KBM-7 (cell line): ENCODE results near the gene TGM3.

Experiments
- DNase-seq: peaks from one replicate; pipeline ENCODE4 v3.0.0-alpha.2; 2015
- in situ Hi-C: fragments of 300-500 bp; cut with MboI; formaldehyde crosslinking; loops from 2 replicates; pipeline ENCODE4 v1.14.3; 2020; ENCODE audit warnings: low sequenced_read_pairs, low pct_unique_long_range_greater_than_20kb, mixed read lengths

Gene TGM3

GRCh38 chr20:2282181-2282580, 13.6 kb upstream of the TGM3 start:
- no peak for DNase-seq
- in situ Hi-C loops = no loop called here

GRCh38 chr20:2283706-2284423, 11.9 kb upstream of the TGM3 start:
- in situ Hi-C loops = no loop called here
- DNase-seq = no peak

- in situ Hi-C loops = no loop called here
- no peak for DNase-seq
These were observed 10.6 kb upstream of the TGM3 start for GRCh38 chr20:2285193-2285592.

- DNase-seq = no peak
- in situ Hi-C loops = no loop called here
These were observed 10.2 kb upstream of the TGM3 start for GRCh38 chr20:2285613-2286012.

GRCh38 chr20:2287504-2287903, 8.3 kb upstream of the TGM3 start:
- DNase-seq = no peak
- in situ Hi-C loops = no loop called here

GRCh38 chr20:2289475-2289874, 6.3 kb upstream of the TGM3 start:
- in situ Hi-C loops = no loop called here
- peak; percentile 70 for DNase-seq

- in situ Hi-C loops = no loop called here
- no peak for DNase-seq
These were observed 5.3 kb upstream of the TGM3 start for GRCh38 chr20:2290486-2290885.

GRCh38 chr20:2292416-2293110, 3.2 kb upstream of the TGM3 start:
- in situ Hi-C loops = no loop called here
- DNase-seq = no peak

- no peak for DNase-seq
- in situ Hi-C loops = no loop called here
These were observed 2.3 kb upstream of the TGM3 start for GRCh38 chr20:2293486-2293885.

- in situ Hi-C loops = no loop called here
- no peak for DNase-seq
These were observed 1.8 kb upstream of the TGM3 start for GRCh38 chr20:2293971-2294370.

- in situ Hi-C loops = no loop called here
- DNase-seq = no peak
These were observed 515 bp upstream of the TGM3 start for GRCh38 chr20:2295286-2295685.

GRCh38 chr20:2296524-2297356, 939 bp downstream of the TGM3 start:
- in situ Hi-C loops = no loop called here
- no peak for DNase-seq

- in situ Hi-C loops = no loop called here
- DNase-seq = no peak
These were observed 1.5 kb downstream of the TGM3 start for GRCh38 chr20:2297357-2297728.

GRCh38 chr20:2298116-2298515, 2.3 kb downstream of the TGM3 start:
- in situ Hi-C loops = no loop called here
- DNase-seq = no peak

GRCh38 chr20:2298701-2299100, 2.9 kb downstream of the TGM3 start:
- in situ Hi-C loops = no loop called here
- no peak for DNase-seq

GRCh38 chr20:2299301-2299700, 3.5 kb downstream of the TGM3 start:
- DNase-seq = no peak
- in situ Hi-C loops = no loop called here

- in situ Hi-C loops = no loop called here
- no peak for DNase-seq
These were observed 4.2 kb downstream of the TGM3 start for GRCh38 chr20:2300002-2300401.

- in situ Hi-C loops = no loop called here
- no peak for DNase-seq
These were observed 4.6 kb downstream of the TGM3 start for GRCh38 chr20:2300420-2300819.

- in situ Hi-C loops = no loop called here
- peak; percentile 94 for DNase-seq
These were observed 5.4 kb downstream of the TGM3 start for GRCh38 chr20:2301164-2301622.
